RCC 7860 (cell line): ENCODE measurements around the gene COPZ2.
"Not testable (repeated sequence)": the region's sequence is repeated elsewhere in the genome, so short reads cannot be mapped to it uniquely, and the experiment has no call there.

Experiments
- DNase-seq: peaks from one replicate; pipeline ENCODE4 v3.0.0-alpha.2; 2015; ENCODE audit warnings: low spot score
- FAIRE-seq: peaks from 2 replicates; lab custom pipeline; 2012; peaks lifted over from hg19 to GRCh38; lab: Jason Lieb, UNC

The COPZ2 gene

DNA sequence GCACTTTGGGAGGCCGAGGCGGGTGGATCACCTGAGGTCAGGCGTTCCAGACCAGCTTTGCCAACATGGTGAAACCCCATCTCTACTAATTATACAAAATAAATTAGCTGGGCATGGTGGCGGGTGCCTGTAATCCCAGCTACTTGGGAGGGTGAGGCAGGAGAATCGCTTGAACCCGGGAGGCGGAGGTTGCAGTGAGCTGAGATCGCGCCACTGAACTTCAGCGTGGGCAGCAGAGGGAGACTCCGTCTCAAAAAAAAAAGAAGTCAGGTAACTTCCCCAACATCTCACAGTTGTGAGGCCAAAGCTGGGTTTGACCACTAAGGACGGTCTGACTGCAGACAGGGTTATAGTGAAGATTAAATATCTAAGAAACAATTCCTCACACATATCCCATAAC lies 2.9 kb downstream of the COPZ2 start:
- DNase-seq, FAIRE-seq: not testable (repeated sequence)

- FAIRE-seq: no peak
Measured at GRCh38 chr17:48031966-48032365, 5.6 kb downstream of the COPZ2 start.

DNA sequence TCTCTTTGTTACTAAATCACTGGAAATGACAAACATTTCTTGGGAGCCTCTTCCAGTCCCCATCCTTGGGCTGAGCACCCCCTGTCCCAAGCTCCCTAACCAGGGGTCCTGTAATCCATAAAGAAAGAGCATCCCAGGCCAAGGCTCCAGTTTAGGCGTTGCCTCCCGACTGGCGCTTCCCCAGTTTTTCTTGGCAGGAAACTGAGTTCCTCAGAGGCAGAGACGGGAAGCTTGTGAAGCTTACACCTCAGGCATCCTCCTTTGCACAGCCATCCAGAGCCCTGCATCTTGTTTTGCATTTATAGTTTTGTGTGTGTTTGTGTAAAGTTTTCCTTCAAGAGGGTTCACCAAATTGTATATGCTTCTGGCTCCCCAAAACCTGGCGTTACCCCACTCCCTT lies 7.1 kb downstream of the COPZ2 start:
- FAIRE-seq (no peak), DNase-seq (no peak)

More at GRCh38 chr17:48031966-48032365, 5.6 kb downstream of the COPZ2 start:
- DNase-seq: no peak

GRCh38 chr17:48028736-48029135 lies 8.9 kb downstream of the COPZ2 start:
- no peak for FAIRE-seq

DNA sequence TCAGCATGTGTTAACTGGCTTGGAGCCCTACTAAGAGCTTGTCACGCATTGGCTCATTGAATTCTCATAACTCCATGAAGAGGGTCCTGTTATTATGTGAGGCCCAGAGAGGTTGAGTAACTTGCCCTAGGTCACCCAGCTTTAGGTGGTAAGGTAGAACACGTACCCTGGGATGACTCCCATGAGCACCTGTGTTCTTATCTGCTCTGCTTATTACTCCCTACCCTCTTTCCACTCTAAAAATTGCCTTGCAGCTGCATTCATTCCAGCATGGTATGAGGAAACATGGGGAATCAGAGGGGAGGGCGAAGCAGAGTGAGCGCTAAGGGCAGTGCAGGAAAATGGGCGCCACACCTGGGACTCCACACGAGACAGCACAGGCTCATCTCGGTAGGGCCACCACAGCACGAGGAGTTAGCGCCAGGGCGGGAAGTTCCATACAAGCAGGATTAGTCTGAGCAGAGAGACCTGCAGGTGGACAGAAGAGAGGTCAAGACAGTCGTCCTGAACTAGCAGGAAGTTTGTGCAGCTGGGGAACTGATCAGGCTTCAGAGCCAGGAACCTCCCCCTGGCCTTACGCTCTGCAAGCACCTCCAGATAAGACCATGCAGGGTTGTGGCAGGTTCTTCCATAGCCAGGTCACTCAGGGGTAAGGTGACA lies 10.1 kb downstream of the COPZ2 start:
- FAIRE-seq: no peak
- no peak for DNase-seq

More at GRCh38 chr17:48028736-48029135, 8.9 kb downstream of the COPZ2 start:
- DNase-seq: no peak

- peak; percentile 72 for DNase-seq
- FAIRE-seq: no peak
Measured at GRCh38 chr17:48026502-48027321, 10.9 kb downstream of the COPZ2 start.

GRCh38 chr17:48025904-48026501 lies 11.6 kb downstream of the COPZ2 start:
- FAIRE-seq (no peak), DNase-seq (no peak)

DNA sequence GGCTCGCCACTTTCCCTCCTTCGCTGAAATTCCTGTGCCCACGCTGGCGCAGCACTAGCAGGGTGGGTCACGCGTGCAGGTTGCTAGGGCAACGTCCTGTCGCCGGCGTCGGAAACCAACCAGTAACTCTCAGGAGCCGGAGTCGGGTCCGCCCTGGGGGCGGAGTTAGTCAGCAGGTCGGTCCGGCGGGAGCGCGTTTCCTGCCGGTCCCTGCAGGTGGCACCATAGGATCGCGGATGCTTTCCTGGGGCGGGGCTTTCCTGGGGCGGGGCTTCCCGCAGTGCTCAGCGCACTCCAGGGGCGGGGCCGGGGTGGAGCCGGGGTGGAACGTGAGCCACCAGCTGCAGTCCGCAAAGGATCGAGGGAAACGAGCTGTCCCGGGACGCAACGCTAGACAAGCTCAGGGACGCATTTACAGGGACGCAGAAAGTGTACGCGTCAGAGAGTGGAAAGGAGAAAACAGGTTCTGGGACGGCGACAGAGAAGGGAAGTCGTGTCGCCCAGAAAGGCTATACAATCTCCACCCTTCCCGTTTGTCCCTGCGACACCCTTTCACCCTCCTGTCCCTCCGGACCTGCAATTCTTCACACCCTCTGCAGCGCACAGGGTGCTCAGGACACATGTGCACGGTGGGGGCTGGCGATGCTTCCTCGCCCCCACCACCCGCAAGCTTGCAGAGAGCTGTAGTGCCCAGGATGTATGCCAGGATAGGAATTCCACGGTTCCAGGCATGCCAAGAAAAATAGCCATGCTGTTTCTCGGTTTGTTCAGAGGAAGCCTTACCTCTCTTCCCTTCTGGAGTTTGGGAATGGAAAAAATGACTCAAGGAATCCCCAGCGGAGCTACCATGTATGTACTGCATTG lies 12.3 kb downstream of the COPZ2 start:
- FAIRE-seq: peak; percentile 64
- peak; percentile 97 for DNase-seq

DNA sequence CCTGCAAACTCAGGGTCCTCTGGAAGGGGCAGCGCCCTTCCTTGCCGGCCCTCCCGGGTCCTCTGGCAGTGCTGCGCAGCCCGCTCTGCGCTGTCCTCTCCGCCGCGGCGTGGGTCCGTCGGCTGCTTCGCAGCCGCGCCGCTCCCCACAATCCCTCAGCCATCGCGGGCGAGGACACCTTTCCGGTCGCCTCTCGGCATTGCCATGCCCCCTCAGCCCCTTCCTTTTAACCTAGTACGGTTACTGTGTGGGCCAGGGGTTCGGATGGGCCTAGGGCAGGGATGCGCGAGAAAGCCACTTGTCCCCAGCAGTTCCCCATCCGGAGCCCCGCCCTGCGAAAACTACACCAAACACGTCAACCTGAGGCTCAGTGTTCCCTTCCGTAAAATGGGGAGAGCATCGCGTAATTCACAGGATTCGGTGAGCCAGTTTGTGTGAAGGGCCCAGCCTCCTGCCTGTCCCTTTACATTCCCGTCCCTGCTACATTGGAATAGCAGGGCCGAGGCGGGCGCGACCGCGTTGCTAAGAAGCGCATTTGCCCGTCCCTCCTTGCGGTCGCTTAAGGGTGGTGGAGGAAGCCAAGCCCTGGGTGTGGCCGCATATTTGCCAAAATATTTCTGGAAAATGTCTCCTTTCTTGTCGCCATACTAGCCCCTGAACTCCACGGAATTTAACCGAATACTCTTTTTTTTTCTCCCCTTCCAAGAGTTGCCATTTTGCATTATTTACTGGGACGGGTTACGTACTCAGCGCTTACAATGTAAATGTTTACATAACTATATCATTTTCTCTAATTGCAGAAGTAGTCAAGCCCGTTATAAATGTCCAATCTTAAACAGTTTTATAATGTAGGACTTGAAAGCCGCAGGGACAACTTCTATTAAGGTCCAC lies 13.2 kb downstream of the COPZ2 start:
- DNase-seq (peak; percentile 49), FAIRE-seq (no peak)

- peak; percentile 70 for DNase-seq
- no peak for FAIRE-seq
Measured at GRCh38 chr17:48023400-48024148, 14.0 kb downstream of the COPZ2 start.

DNA sequence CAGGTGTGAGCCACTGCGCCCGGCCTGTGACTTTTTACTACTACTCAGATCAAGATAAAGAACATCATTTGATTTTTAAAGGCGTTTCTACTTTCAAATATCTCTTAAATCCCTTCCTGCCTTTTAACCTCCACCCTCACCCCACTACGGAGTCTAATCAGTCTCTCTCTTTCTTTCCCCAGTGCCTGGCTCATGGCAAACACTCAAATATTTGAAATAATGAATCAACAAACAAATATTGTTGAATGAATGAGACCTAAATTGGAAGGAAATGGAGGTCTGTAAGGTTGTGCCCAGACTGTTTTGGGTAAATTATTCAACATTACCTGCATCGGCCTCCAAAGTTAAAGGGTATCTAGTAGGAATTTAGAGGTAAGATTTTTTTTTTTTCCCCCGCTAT lies 14.7 kb downstream of the COPZ2 start:
- DNase-seq (no peak), FAIRE-seq (no peak)

DNA sequence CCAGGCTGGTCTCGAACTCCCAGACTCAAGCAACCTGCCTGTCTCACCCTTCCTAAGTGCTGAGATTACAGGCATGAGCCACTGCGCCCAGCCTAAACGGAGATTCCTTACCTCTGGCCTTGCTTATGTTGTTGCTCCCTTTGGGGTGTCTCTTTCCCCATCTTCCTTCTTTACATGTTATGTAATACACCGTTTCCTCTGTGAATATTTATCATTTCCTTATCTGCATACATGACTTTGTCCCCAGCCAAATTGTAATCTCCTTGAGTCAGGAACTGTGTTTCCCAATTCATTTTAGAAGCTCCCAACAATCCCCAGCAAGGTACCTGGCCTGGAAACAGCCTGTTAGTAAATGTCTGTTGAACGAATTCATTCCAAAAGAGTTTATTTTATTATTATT lies 15.7 kb downstream of the COPZ2 start:
- DNase-seq (no peak), FAIRE-seq (no peak)

DNA sequence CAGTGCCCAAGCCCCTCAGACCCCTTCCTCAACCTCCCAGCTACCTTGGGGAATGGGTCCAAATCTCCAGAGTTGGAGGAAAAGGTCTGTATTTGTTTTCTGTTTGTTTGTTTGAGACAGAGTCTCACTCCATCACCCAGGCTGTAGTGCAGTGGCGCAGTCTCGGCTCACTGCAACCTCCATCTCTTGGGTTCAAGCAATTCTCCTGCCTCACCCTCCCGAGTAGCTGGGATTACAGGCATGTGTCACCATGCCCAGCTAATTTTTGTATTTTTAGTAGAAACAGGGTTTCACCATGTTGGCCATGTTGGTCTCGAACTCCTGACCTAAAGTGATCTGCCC lies 19.8 kb downstream of the COPZ2 start:
- FAIRE-seq, DNase-seq: not testable (repeated sequence)

GRCh38 chr17:48016112-48016511 lies 21.5 kb downstream of the COPZ2 start:
- FAIRE-seq: no peak
- peak; percentile 12 for DNase-seq

- FAIRE-seq: no peak
- DNase-seq: no peak
Measured at GRCh38 chr17:48014595-48015111, 22.9 kb downstream of the COPZ2 start.

GRCh38 chr17:48013876-48014594 lies 23.6 kb downstream of the COPZ2 start:
- no peak for FAIRE-seq
- DNase-seq: no peak

DNA sequence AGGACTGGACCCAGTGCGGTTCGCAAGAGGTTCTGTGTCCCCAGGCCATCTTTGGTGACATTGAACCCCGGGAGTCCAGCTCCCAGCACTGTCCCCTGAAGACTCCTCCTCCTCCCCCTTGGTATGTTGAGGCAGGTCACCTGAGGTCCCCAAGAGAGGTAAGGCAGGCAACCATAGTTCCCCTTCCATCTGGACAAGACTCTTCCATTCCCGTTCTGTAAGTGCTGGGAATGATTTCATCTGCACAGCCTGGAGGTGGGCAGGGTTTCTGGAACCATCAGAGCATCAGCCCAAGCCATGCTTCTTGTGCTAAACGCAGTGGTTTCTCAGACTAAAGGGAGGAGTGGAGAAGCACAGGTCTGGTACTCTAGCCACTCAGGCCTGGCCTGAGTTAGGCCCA lies 24.9 kb downstream of the COPZ2 start:
- no peak for FAIRE-seq
- no peak for DNase-seq

DNA sequence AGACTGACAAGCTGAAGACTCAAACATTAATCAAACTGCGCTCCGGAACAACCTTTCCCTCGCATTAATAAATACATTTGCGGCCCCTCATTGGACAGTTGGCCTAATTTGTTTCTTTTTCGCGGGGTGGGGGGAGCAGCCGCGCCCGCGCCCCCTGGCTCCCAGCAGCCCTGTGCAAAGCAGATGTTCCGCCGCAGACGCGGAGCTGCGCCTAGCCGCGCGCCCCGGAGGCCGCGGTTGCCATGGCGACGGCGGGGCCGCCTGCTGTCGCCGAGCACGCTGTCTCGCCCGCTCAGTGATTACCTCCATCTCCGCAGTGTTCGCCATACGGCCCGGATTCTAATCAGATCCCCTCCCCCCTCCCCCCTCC lies 25.5 kb downstream of the COPZ2 start:
- FAIRE-seq: no peak
- no peak for DNase-seq
